Lung (tissue), 12 donors: ENCODE results near the gene CACNB1. TPM values are rescaled to one million over a fixed set of nuclear protein-coding genes. Genes with fewer than 3 reads are reported as not detected.

Source experiments
- ATAC-seq: fragments of 200-7000 bp; cut with Tn5 transposase; one replicate; pipeline ENCODE4 v1.9.1; 2020; ENCODE audit warnings: moderate number of reproducible peaks; ENCODE audit not compliant: insufficient read depth, low FRiP score
- DNase-seq, 3 donors: peaks; one replicate each; pipeline ENCODE4 v3.0.0-alpha.2; 2013 to 2017
- H3K27ac ChIP-seq, 2 donors: one replicate each; pipeline ENCODE4 v1.5.1; 2013; ENCODE audit warnings: mild to moderate bottlenecking in 2 of 2, moderate library complexity in 2 of 2, control low read depth in 1 of 2, inconsistent platforms in 1 of 2, low read depth in 1 of 2, low read length in 1 of 2
- H3K27me3 ChIP-seq, 3 donors: one replicate each; pipeline ENCODE4 v1.5.1; 2013; ENCODE audit warnings: low read length in 2 of 3; ENCODE audit not compliant: control insufficient read depth in 3 of 3, insufficient read depth in 3 of 3
- H3K36me3 ChIP-seq, 4 donors: one replicate each; pipeline ENCODE4 v1.5.1; 2013; ENCODE audit warnings: low read length in 4 of 4, mild to moderate bottlenecking in 1 of 4, moderate library complexity in 1 of 4; ENCODE audit not compliant: control insufficient read depth in 4 of 4, insufficient read depth in 4 of 4
- H3K4me1 ChIP-seq, 5 donors: one replicate each; pipeline ENCODE4 v1.5.1; 2013; ENCODE audit warnings: low read length in 5 of 5, mild to moderate bottlenecking in 2 of 5, moderate library complexity in 1 of 5; ENCODE audit not compliant: control insufficient read depth in 5 of 5, insufficient read depth in 5 of 5
- H3K4me3 ChIP-seq: one replicate; pipeline ENCODE4 v1.5.1; 2013; ENCODE audit warnings: mild to moderate bottlenecking, control low read depth, moderate library complexity
- H3K9ac ChIP-seq, 2 donors: one replicate each; pipeline ENCODE4 v1.5.1; 2013; ENCODE audit warnings: low read length in 2 of 2, control low read depth in 1 of 2; ENCODE audit not compliant: insufficient read depth in 1 of 2
- H3K9me3 ChIP-seq, 4 donors: one replicate each; pipeline ENCODE4 v1.5.1; 2013; ENCODE audit warnings: low read length in 3 of 4, mild to moderate bottlenecking in 1 of 4, moderate library complexity in 1 of 4; ENCODE audit not compliant: control insufficient read depth in 4 of 4, insufficient read depth in 3 of 4
- CTCF ChIP-seq: IDR thresholded peaks from 2 replicates; pipeline ENCODE4 v1.5.1; 2012; ENCODE audit warnings: mild to moderate bottlenecking; ENCODE audit errors: control extremely low read depth, extremely low read depth
- WGBS, 2 donors: extraction: QIAGEN DNeasy Blood & Tissue Kit; methylation state at CpG; one replicate each; pipeline ENCODE4 v1.1.7; 2013; 5-methylcytosine and 5-hydroxymethylcytosine counted together
- polyA plus RNA-seq, 2 donors: library from polyadenylated mRNA; stranded (reverse); fragments of 200-250 nt; gene quantifications; one replicate each; pipeline ENCODE4 v1.2.1, GENCODE V29; 2013
- total RNA-seq, 2 donors: library from RNA; depleted of rRNA in 1 of 2; stranded (reverse); fragments of >200 nt in 1 of 2; gene quantifications; one replicate each; pipeline ENCODE4 v1.2.1, GENCODE V29; 2014 to 2021
- donor health status: control.
- donor health status: control.
- donor health status: Bipolar disorder and iron deficiency.
- donor health status: healthy.
- donor health status: DM: yes; HTN: yes; CAD: no.

Gene CACNB1
- total and polyA plus RNA-seq, 4 donors: 6.8 to 49.6 (median 21.7) TPM

DNA sequence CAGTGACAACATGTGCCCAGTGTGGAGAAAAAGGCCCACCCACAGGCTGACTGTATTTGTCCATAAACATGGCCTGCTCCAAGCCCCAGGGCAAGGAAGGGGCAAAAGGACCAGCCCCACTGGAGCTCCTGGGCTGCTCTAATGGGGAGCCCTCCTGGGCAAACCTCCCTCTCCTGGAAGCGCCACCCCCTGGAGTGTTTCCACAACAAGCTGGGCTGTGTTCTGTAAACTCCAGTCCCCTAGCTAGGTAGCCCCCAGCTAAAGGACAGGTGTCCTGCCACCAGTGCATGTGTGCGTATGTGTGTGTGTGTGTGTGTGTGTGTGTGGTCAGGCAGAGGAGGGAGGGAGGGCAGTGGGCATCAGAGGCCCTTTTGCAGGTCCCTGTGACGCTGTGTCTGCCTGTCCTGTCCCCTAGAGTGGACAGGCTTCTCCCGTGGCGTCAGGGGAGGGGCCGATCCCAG is 39.5 kb upstream of the CACNB1 start:
- H3K27ac ChIP-seq: no peak overlapping the region

GRCh38 chr17:39236450-39236927 is 39.0 kb upstream of the CACNB1 start:
- H3K27ac ChIP-seq: no peak overlapping the region
- peaks cover 0 to 4% (median 0%) of the 10 kb centered on the region in 3 donors for H3K27me3 ChIP-seq
- 56 to 71% methylated on average over 5 of the region's 5 CpGs for WGBS, 2 donors
- no peaks in the 10 kb centered on the region for H3K36me3 ChIP-seq
- no peak for ATAC-seq
- no peaks in the 10 kb centered on the region for H3K9me3 ChIP-seq
- no peak overlapping the region for H3K4me3 ChIP-seq
- TF ChIP-seq CTCF: no peak
- no peak overlapping the region for H3K9ac ChIP-seq
- no peak for DNase-seq
- H3K4me1 ChIP-seq: peaks cover 0 to 15% (median 2%) of the 10 kb centered on the region in 5 donors

More for the DNA sequence above, 39.5 kb upstream of the CACNB1 start:
- Histone ChIP-seq H3K9me3 (no peaks in the 10 kb centered on the region), H3K9ac (no peak overlapping the region), H3K4me1 (peaks cover 0 to 14% (median 2%) of the 10 kb centered on the region in 5 donors), H3K27me3 (peaks cover 0 to 4% (median 0%) of the 10 kb centered on the region in 3 donors), H3K36me3 (no peaks in the 10 kb centered on the region), H3K4me3 (no peak overlapping the region)
- TF ChIP-seq CTCF: no peak
- ATAC-seq: no peak
- no peak for DNase-seq
- WGBS, 2 donors: 71 to 83% methylated on average over 6 of the region's 6 CpGs

DNA sequence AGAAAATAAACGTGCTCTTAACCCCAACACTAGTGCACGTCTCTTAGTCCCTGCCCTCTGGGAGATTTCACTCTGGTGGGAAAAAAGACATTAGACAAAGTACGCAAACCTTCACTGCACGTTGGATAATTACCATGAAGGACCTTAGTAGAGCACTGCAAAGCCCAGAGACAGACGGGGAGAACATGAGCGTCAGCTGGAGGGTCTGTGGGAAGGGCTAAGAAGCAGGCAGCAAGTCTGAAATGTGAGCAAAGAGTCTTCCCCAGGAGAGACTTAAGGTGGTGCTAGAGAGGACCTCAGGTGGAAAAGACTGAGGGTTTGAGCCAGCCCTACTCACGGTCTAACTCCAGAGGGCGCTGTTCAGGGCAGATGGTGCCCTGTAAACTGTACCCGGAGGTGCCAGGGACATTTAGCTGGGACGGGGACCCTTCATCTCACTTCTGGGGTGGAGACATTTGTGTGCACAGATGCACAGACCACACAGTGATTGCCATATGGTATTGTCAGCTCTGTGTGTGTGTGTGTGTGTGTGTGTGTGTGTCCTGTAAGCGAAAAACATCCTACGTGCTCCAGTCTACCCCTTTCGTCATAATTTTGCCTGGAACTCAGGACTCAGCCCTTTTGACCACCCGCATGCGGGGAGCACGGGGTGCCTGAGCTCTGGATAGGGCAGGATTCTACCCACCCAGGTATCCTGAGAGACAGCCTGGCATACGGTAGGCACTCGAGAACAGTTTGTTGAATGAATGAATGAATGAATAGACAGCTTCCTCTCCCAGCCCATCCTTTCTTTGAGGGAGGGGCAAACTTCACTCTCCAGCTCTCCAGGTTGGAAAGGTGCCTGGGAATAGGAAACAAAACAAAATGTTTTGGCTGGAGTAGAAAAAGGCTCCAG is 38.3 kb upstream of the CACNB1 start:
- WGBS, 2 donors: 33 to 37% methylated on average over 18 of the region's 18 CpGs
- DNase-seq (peak; percentile 39 to 51 (median 43)), ATAC-seq (no peak)
- Histone ChIP-seq H3K27me3 (peaks cover 0 to 4% (median 0%) of the 10 kb centered on the region in 3 donors), H3K4me1 (peaks cover 0 to 21% (median 2%) of the 10 kb centered on the region in 5 donors), H3K4me3 (no peak overlapping the region), H3K27ac (no peak overlapping the region), H3K36me3 (no peaks in the 10 kb centered on the region), H3K9me3 (no peaks in the 10 kb centered on the region), H3K9ac (no peak overlapping the region)
- TF ChIP-seq CTCF: no peak
